ENCODE measurements around the gene PARD3B.

The PARD3B gene

DNA sequence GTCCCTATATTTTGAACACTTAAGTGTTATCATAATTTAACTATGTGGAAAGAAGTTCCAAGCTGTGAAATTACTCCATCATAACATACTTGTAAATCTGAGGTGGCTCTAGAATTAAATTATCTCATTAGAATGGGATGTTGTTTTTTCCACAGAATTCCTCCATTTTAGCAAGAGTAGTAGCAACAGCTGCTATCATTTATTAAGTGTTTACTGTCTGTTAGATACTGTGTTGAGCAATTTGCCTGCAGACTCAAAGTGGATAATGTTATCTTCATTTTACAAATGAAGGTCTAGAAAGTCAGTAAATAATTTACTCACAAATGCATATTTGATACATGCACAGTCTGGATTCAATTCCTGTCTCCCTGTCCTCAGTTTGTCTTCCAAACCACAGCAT, 632.3 kb downstream of the PARD3B start:
- Histone ChIP-seq H4K20me1 (ENCODE audit: low read depth, low read length) (no peaks in the 10 kb centered on the region), H3K9me3 (ENCODE audit: insufficient read depth, low read length) (no peaks in the 10 kb centered on the region), H3K27me3 (ENCODE audit: low read length) (no peaks in the 10 kb centered on the region), H3F3A (ENCODE audit: insufficient read depth) (no peaks in the 10 kb centered on the region), H3K36me3 (ENCODE audit: low read length) (no peaks in the 10 kb centered on the region), H2AFZ (ENCODE audit: low read depth, low read length, severe bottlenecking) (no peak overlapping the region), H3K9me2 (replicated peaks; ENCODE audit: insufficient read depth, low read length) (0 out of 2 replicates have a peak, but pooled peaks cover 3% of the 10 kb centered on the region), H3K4me2 (ENCODE audit: low read depth, low read length, poor library complexity, severe bottlenecking) (no peak overlapping the region), H3K4me3 (ENCODE audit: insufficient read depth, low read length, poor library complexity, severe bottlenecking) (no peak overlapping the region), H3K27ac (ENCODE audit: low read depth, low read length) (no peak overlapping the region), H3K9ac (ENCODE audit: low read length) (no peak overlapping the region), H3K79me2 (ENCODE audit: insufficient read depth, low read length) (no peaks in the 10 kb centered on the region)
- no peak for TF ChIP-seq EZH2phosphoT487 (conservative IDR thresholded peaks at IDR 0.05; ENCODE audit: low read length)
- TF ChIP-seq, protein P1, sequence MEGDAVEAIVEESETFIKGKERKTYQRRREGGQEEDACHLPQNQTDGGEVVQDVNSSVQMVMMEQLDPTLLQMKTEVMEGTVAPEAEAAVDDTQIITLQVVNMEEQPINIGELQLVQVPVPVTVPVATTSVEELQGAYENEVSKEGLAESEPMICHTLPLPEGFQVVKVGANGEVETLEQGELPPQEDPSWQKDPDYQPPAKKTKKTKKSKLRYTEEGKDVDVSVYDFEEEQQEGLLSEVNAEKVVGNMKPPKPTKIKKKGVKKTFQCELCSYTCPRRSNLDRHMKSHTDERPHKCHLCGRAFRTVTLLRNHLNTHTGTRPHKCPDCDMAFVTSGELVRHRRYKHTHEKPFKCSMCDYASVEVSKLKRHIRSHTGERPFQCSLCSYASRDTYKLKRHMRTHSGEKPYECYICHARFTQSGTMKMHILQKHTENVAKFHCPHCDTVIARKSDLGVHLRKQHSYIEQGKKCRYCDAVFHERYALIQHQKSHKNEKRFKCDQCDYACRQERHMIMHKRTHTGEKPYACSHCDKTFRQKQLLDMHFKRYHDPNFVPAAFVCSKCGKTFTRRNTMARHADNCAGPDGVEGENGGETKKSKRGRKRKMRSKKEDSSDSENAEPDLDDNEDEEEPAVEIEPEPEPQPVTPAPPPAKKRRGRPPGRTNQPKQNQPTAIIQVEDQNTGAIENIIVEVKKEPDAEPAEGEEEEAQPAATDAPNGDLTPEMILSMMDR (IDR thresholded peaks at IDR 0.05; ENCODE audit: insufficient read depth, low read length, poor library complexity, severe bottlenecking), result no peak

DNA sequence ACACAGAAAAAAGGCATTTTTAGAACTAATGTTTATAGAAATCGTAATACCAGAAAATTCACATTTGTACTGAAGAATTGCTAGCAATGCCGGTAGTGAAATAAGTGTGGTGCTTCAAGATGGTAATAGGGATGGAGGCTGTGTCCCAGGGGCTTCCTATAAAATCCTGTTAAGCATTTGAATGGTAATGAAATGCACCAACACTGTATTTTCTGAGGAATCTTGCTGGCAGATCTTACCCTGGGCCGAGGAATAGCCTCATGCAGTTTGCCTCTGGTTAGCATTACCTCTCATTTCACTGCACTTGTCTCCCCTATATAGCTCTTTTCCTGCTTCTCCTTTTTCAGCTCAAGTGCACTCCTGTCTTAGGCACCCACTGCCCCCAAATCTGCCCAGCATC, 635.5 kb downstream of the PARD3B start:
- no peak overlapping the region for H3K27ac ChIP-seq (ENCODE audit: low read depth, low read length)
- H3K9ac ChIP-seq (ENCODE audit: low read length), result no peak overlapping the region
- no peak overlapping the region for H3K4me2 ChIP-seq (ENCODE audit: low read depth, low read length, poor library complexity, severe bottlenecking)
- H2AFZ ChIP-seq (ENCODE audit: low read depth, low read length, severe bottlenecking), result no peak overlapping the region
- H3F3A ChIP-seq (ENCODE audit: insufficient read depth), result no peaks in the 10 kb centered on the region
- H4K20me1 ChIP-seq (ENCODE audit: low read depth, low read length), result no peaks in the 10 kb centered on the region
- 0 out of 2 replicates have a peak, but pooled peaks cover 3% of the 10 kb centered on the region for H3K9me2 ChIP-seq (replicated peaks; ENCODE audit: insufficient read depth, low read length)
- no peak overlapping the region for H3K4me3 ChIP-seq (ENCODE audit: insufficient read depth, low read length, poor library complexity, severe bottlenecking)
- no peaks in the 10 kb centered on the region for H3K9me3 ChIP-seq (ENCODE audit: insufficient read depth, low read length)
- no peaks in the 10 kb centered on the region for H3K27me3 ChIP-seq (ENCODE audit: low read length)
- TF ChIP-seq EZH2phosphoT487 (conservative IDR thresholded peaks at IDR 0.05; ENCODE audit: low read length), result no peak
- TF ChIP-seq, protein P1 (IDR thresholded peaks at IDR 0.05; ENCODE audit: insufficient read depth, low read length, poor library complexity, severe bottlenecking), result no peak
- H3K36me3 ChIP-seq (ENCODE audit: low read length), result no peaks in the 10 kb centered on the region
- H3K79me2 ChIP-seq (ENCODE audit: insufficient read depth, low read length), result no peaks in the 10 kb centered on the region

DNA sequence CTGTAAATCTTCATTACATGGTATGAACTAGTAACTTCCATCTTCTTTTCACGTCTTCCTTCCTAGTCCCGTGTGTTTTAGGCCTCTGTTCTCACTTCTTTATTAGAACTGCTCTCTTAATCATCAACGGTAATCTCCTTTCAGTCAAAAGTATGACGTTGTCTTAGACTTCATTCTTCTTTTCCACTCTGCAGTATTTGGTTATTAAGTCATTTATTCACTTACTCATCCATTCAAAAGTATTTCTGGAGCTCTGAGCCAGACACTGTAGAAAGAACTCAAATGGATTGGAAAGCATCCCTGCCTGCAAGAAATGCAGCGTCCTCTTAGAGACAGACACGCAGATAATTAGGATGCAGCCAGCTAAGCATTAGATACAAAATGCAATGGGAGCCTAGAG, 642.5 kb downstream of the PARD3B start:
- Histone ChIP-seq H3K27ac (ENCODE audit: low read depth, low read length) (no peak overlapping the region), H2AFZ (ENCODE audit: low read depth, low read length, severe bottlenecking) (no peak overlapping the region), H3K4me3 (ENCODE audit: insufficient read depth, low read length, poor library complexity, severe bottlenecking) (no peak overlapping the region), H3K27me3 (ENCODE audit: low read length) (no peaks in the 10 kb centered on the region), H3F3A (ENCODE audit: insufficient read depth) (no peaks in the 10 kb centered on the region), H3K9ac (ENCODE audit: low read length) (no peak overlapping the region), H4K20me1 (ENCODE audit: low read depth, low read length) (no peaks in the 10 kb centered on the region), H3K79me2 (ENCODE audit: insufficient read depth, low read length) (no peaks in the 10 kb centered on the region), H3K4me2 (ENCODE audit: low read depth, low read length, poor library complexity, severe bottlenecking) (no peak overlapping the region), H3K9me2 (replicated peaks; ENCODE audit: insufficient read depth, low read length) (no peaks in the 10 kb centered on the region), H3K9me3 (ENCODE audit: insufficient read depth, low read length) (no peaks in the 10 kb centered on the region), H3K36me3 (ENCODE audit: low read length) (no peaks in the 10 kb centered on the region)
- TF ChIP-seq, protein P1 (IDR thresholded peaks at IDR 0.05; ENCODE audit: insufficient read depth, low read length, poor library complexity, severe bottlenecking), result no peak
- TF ChIP-seq EZH2phosphoT487 (conservative IDR thresholded peaks at IDR 0.05; ENCODE audit: low read length), result no peak

Data from SU-DHL-6 (cell line).